Regular cardiac myocyte (primary cell): ENCODE measurements around the gene MGST3. TPM values are rescaled to one million over a fixed set of nuclear protein-coding genes. Genes with fewer than 3 reads are reported as not detected.

Experiments
- total RNA-seq: library from RNA; depleted of rRNA; stranded (reverse); fragments of >200 nt; gene quantifications from 2 replicates; pipeline ENCODE4 v1.2.3, GENCODE V29; 2014

MGST3 gene
- total RNA-seq, result 129 and 185 TPM in 2 replicates

GRCh38 chr1:165630629-165631341 lies at the start of gene MGST3:
Gene MGST3 (plus strand): TSS chr1:165631234. CDS start chr1:165649848, 18,614 bp downstream.

GRCh38 chr1:165697881-165698760 lies 67.1 kb downstream of the MGST3 start, which contains the start of gene ALDH9A1:
Gene ALDH9A1 (minus strand): TSS chr1:165698562. CDS start chr1:165698558, 4 bp downstream.

Other genes with a start within 250 kb of the MGST3 start
- not detected in 2 replicates for gene RXRG, start 186.1 kb upstream of the MGST3 start, total RNA-seq
- not detected in 2 replicates for gene LRRC52, start 87.2 kb upstream of the MGST3 start, total RNA-seq
- gene ALDH9A1, start 67.3 kb downstream of the MGST3 start, total RNA-seq, result 116 and 154 TPM in 2 replicates
- gene TMCO1, start 137.6 kb downstream of the MGST3 start, total RNA-seq, result 101 and 110 TPM in 2 replicates
- 88.2 and 142 TPM in 2 replicates for gene UCK2, start 196.4 kb downstream of the MGST3 start, total RNA-seq